NT2/D1 (cell line): Measurements from ENCODE around the gene SNX9.

ENCODE experiments used
- DNase-seq: peaks from one replicate; pipeline ENCODE4 v3.0.0-alpha.2; 2011; ENCODE audit warnings: low read depth, low spot score
- H3K27me3 ChIP-seq: 2 replicates; pipeline ENCODE4 v1.6.0; 2011; ENCODE audit warnings: mild to moderate bottlenecking; ENCODE audit not compliant: insufficient read length, insufficient read depth
- H3K36me3 ChIP-seq: 2 replicates; pipeline ENCODE4 v1.6.1; 2011; ENCODE audit warnings: mild to moderate bottlenecking, low read length, mixed read lengths; ENCODE audit not compliant: insufficient read depth, insufficient read length
- H3K4me1 ChIP-seq: 2 replicates; pipeline ENCODE4 v1.5.1; 2011; ENCODE audit not compliant: insufficient read depth, insufficient read length
- H3K4me3 ChIP-seq: 2 replicates; pipeline ENCODE4 v1.5.1; 2011; ENCODE audit warnings: low read depth; ENCODE audit not compliant: insufficient read length
- H3K9ac ChIP-seq: 2 replicates; pipeline ENCODE4 v1.6.0; 2011; ENCODE audit warnings: low read depth; ENCODE audit not compliant: insufficient read length
- H3K9me3 ChIP-seq: 2 replicates; pipeline ENCODE4 v1.5.1; 2011; ENCODE audit warnings: mild to moderate bottlenecking, low read length; ENCODE audit not compliant: insufficient read depth
- SUZ12 ChIP-seq: IDR thresholded peaks from 2 replicates; pipeline ENCODE4 v1.6.1; 2011; ENCODE audit not compliant: insufficient read length, insufficient read depth; ENCODE audit errors: extremely low read depth
- YY1 ChIP-seq: IDR thresholded peaks from 2 replicates; pipeline ENCODE4 v1.6.1; 2011; ENCODE audit not compliant: insufficient read length, insufficient read depth
- ZNF274 ChIP-seq: IDR thresholded peaks from 2 replicates; pipeline ENCODE4 v1.6.1; 2011; ENCODE audit warnings: mild to moderate bottlenecking, low read depth, low read length

Gene SNX9

DNA sequence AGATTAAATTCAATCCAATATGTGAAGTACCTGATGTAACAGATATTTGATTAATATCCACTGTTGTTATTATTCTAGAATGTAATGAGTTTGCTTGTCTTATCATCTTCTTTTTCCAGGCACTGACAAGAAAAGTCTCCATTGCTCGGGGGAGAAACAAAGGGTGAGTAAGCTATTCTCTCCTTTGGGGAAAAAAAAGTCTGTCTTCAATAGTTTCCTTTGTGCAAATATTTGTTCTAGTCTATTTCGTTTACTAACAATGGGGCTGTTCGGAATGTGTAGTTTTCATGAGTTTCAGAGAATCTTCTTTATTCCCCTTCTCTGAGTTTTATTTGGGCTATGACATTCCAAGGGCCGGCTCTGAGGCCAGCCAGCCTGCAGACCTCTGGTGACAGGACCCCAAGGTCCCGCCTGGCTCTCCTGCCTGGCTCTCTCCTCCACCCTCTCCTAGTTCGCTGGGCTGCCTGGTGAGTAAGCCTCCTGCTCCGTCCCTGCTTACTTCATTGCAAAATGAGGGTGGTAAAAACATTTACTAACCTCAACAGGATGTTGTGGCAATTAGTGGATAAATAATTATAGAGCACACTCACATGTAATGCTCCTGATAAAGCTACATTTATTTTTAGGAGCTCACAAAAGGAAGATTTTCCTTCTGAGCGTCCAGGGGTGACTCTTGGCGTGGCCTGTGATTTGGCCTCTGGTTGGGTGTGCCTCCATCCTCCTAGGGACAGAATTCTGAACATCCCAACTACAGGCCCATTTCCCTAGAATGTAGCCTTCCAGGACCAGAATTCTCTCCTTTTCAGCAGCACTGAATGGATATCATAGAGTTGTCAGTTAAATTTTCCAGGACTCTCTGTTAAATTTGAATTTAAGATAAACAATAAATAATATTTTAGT lies 43.1 kb upstream of the SNX9 start:
- H3K27me3 ChIP-seq: no peaks in the 10 kb centered on the region
- no peak for DNase-seq
- no peak overlapping the region for H3K4me3 ChIP-seq
- H3K36me3 ChIP-seq: no peaks in the 10 kb centered on the region
- no peaks in the 10 kb centered on the region for H3K9me3 ChIP-seq
- no peaks in the 10 kb centered on the region for H3K4me1 ChIP-seq
- no peak overlapping the region for H3K9ac ChIP-seq
- TF ChIP-seq SUZ12: no peak
- TF ChIP-seq YY1: no peak
- no peak for TF ChIP-seq ZNF274

GRCh38 chr6:157785636-157786035 lies 37.4 kb upstream of the SNX9 start:
- no peak for DNase-seq
- no peak overlapping the region for H3K9ac ChIP-seq
- no peaks in the 10 kb centered on the region for H3K27me3 ChIP-seq
- TF ChIP-seq YY1 (no peak), SUZ12 (no peak)
- no peaks in the 10 kb centered on the region for H3K9me3 ChIP-seq
- H3K4me1 ChIP-seq: no peaks in the 10 kb centered on the region
- H3K36me3 ChIP-seq: no peaks in the 10 kb centered on the region
- no peak overlapping the region for H3K4me3 ChIP-seq

DNA sequence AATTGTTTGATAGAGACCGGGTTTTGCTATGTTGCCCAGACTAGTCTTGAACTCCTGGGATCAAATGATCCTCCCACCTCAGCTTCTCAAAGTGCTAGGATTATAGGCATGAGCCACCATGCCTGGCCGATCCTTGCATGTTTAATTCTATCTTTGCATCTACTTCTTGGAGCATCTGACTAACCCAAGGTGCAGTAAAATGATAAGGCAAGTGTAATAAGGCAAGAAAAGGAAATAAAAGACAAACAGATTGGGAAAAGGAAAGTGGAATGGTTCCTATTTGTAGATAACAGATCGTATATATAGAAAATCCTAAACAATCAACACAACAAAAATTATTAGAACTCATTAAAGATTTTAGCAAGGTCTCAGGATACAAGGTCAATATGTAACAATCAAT lies 36.8 kb upstream of the SNX9 start:
- Histone ChIP-seq H3K4me3 (no peak overlapping the region), H3K27me3 (no peaks in the 10 kb centered on the region), H3K4me1 (no peaks in the 10 kb centered on the region), H3K9me3 (no peaks in the 10 kb centered on the region), H3K36me3 (no peaks in the 10 kb centered on the region), H3K9ac (no peak overlapping the region)
- DNase-seq: no peak
- no peak for TF ChIP-seq YY1
- TF ChIP-seq SUZ12: no peak
- no peak for TF ChIP-seq ZNF274

- TF ChIP-seq YY1 (no peak), ZNF274 (no peak), SUZ12 (no peak)
- H3K4me3 ChIP-seq: no peak overlapping the region
- no peaks in the 10 kb centered on the region for H3K4me1 ChIP-seq
- no peaks in the 10 kb centered on the region for H3K9me3 ChIP-seq
- no peak for DNase-seq
- no peaks in the 10 kb centered on the region for H3K27me3 ChIP-seq
- no peaks in the 10 kb centered on the region for H3K36me3 ChIP-seq
- no peak overlapping the region for H3K9ac ChIP-seq
Measured at GRCh38 chr6:157787080-157787479, 36.0 kb upstream of the SNX9 start.

- TF ChIP-seq ZNF274 (no peak), YY1 (no peak)
- Histone ChIP-seq H3K27me3 (no peaks in the 10 kb centered on the region), H3K36me3 (no peaks in the 10 kb centered on the region), H3K4me1 (no peaks in the 10 kb centered on the region), H3K4me3 (no peak overlapping the region), H3K9me3 (no peaks in the 10 kb centered on the region), H3K9ac (no peak overlapping the region)
- no peak for DNase-seq
Measured at GRCh38 chr6:157788180-157788579, 34.9 kb upstream of the SNX9 start.

DNA sequence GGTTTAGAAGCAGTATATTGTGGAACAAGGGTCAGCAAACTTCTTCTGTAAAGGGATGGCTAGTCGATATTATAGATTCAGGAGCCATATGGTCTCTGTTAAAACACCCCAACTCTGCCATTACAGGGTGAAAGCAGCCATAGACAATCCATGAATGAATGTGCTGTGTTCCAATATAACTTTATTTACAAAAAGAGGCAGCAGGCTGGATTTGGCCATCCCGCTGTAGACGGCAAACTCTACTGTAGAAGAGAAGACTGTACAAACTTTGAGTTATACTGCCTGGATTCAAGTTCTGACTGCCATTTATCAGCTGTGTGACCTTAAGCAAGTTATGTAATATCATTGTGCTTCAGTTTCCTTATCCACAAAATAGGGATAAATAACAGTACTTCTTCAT lies 33.7 kb upstream of the SNX9 start:
- Histone ChIP-seq H3K4me1 (no peaks in the 10 kb centered on the region), H3K27me3 (no peaks in the 10 kb centered on the region), H3K4me3 (no peak overlapping the region), H3K36me3 (no peaks in the 10 kb centered on the region), H3K9ac (no peak overlapping the region), H3K9me3 (no peaks in the 10 kb centered on the region)
- no peak for DNase-seq
- TF ChIP-seq YY1 (no peak), SUZ12 (no peak), ZNF274 (no peak)

DNA sequence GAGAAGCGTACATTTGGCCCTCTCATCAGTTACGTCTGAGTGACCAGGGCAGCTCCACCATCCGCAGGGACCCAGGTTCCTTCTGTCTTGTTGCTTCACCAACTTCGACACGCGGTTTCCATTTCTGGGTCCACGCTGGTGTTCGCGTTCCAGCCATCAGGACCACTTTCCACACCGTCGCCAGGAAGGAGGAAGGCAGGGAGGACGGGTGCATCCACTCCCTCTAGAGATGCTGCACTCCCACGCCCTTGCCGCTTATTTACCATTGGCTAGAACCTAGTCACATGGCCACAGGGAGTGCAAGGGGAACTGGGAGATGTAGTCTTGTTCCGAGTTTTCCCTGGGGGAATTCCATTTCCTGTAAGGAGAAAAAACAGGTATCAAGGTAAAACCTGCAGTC lies 33.2 kb upstream of the SNX9 start:
- DNase-seq: no peak
- H3K27me3 ChIP-seq: no peaks in the 10 kb centered on the region
- no peak overlapping the region for H3K4me3 ChIP-seq
- no peaks in the 10 kb centered on the region for H3K36me3 ChIP-seq
- H3K4me1 ChIP-seq: no peaks in the 10 kb centered on the region
- H3K9ac ChIP-seq: no peak overlapping the region
- no peaks in the 10 kb centered on the region for H3K9me3 ChIP-seq
- no peak for TF ChIP-seq YY1
- no peak for TF ChIP-seq SUZ12
- TF ChIP-seq ZNF274: no peak
